K562 (cell line): ENCODE results near the gene ANXA2.

ENCODE experiments used
- NFE2 ChIP-seq: IDR thresholded peaks from 2 replicates; pipeline ENCODE4 v1.6.1; 2014; ENCODE audit warnings: antibody characterized with exemption, low read depth
- TEAD4 ChIP-seq, 2 experiments: sonication (generic) in 1 of 2; formaldehyde crosslinking in 1 of 2; IDR thresholded peaks; 2 replicates each; pipeline versions ENCODE4 v1.6.1 to v1.8.0; 2012 to 2022; ENCODE audit warnings: borderline replicate concordance in 1 of 2, inconsistent platforms in 1 of 2, low read length in 1 of 2, mild to moderate bottlenecking in 1 of 2, missing genetic modification reagents in 1 of 2
- ZNF444 ChIP-seq: fragments of 250-450 bp; sonication (Bioruptor Pico); IDR thresholded peaks from 2 replicates; pipeline ENCODE4 v1.4.0; 2020; ENCODE audit warnings: mild to moderate bottlenecking, moderate library complexity
- TF ChIP-seq, protein P1 (sequence below): sonication (generic); formaldehyde crosslinking; IDR thresholded peaks from 2 replicates; pipeline ENCODE4 v1.8.0; 2023; ENCODE audit warnings: missing genetic modification reagents, mild to moderate bottlenecking, borderline replicate concordance
- TF ChIP-seq, protein P2 (sequence below): fragments of 450-650 bp; formaldehyde crosslinking; IDR thresholded peaks from 2 replicates; pipeline ENCODE4 v1.4.0; 2022; ENCODE audit warnings: missing genetic modification characterization

- TF ChIP-seq ZNF444 (CRISPR knock-in tag) (no peak), TEAD4 (IDR thresholded peaks at IDR 0.05; ENCODE audit: low read length) (no peak), TEAD4 (CRISPR knock-in tag; IDR thresholded peaks at IDR 0.05; ENCODE audit: borderline replicate concordance) (no peak), NFE2 (no peak)
- TF ChIP-seq, protein P1, sequence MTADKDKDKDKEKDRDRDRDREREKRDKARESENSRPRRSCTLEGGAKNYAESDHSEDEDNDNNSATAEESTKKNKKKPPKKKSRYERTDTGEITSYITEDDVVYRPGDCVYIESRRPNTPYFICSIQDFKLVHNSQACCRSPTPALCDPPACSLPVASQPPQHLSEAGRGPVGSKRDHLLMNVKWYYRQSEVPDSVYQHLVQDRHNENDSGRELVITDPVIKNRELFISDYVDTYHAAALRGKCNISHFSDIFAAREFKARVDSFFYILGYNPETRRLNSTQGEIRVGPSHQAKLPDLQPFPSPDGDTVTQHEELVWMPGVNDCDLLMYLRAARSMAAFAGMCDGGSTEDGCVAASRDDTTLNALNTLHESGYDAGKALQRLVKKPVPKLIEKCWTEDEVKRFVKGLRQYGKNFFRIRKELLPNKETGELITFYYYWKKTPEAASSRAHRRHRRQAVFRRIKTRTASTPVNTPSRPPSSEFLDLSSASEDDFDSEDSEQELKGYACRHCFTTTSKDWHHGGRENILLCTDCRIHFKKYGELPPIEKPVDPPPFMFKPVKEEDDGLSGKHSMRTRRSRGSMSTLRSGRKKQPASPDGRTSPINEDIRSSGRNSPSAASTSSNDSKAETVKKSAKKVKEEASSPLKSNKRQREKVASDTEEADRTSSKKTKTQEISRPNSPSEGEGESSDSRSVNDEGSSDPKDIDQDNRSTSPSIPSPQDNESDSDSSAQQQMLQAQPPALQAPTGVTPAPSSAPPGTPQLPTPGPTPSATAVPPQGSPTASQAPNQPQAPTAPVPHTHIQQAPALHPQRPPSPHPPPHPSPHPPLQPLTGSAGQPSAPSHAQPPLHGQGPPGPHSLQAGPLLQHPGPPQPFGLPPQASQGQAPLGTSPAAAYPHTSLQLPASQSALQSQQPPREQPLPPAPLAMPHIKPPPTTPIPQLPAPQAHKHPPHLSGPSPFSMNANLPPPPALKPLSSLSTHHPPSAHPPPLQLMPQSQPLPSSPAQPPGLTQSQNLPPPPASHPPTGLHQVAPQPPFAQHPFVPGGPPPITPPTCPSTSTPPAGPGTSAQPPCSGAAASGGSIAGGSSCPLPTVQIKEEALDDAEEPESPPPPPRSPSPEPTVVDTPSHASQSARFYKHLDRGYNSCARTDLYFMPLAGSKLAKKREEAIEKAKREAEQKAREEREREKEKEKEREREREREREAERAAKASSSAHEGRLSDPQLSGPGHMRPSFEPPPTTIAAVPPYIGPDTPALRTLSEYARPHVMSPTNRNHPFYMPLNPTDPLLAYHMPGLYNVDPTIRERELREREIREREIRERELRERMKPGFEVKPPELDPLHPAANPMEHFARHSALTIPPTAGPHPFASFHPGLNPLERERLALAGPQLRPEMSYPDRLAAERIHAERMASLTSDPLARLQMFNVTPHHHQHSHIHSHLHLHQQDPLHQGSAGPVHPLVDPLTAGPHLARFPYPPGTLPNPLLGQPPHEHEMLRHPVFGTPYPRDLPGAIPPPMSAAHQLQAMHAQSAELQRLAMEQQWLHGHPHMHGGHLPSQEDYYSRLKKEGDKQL (CRISPR knock-in tag): no peak
- TF ChIP-seq, protein P2, sequence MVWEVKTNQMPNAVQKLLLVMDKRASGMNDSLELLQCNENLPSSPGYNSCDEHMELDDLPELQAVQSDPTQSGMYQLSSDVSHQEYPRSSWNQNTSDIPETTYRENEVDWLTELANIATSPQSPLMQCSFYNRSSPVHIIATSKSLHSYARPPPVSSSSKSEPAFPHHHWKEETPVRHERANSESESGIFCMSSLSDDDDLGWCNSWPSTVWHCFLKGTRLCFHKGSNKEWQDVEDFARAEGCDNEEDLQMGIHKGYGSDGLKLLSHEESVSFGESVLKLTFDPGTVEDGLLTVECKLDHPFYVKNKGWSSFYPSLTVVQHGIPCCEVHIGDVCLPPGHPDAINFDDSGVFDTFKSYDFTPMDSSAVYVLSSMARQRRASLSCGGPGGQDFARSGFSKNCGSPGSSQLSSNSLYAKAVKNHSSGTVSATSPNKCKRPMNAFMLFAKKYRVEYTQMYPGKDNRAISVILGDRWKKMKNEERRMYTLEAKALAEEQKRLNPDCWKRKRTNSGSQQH: no peak
Observed at GRCh38 chr15:60374209-60374608, 23.6 kb downstream of the ANXA2 start.
